T-helper 1 cell treated with Interleukin-12 subunit alpha and Interleukin-12 subunit beta and Interleukin-4 antibody, amounts not matched to agents 30 μg/mL and 1 μg/mL, for 36 hours (primary cell): ENCODE measurements around the gene EDARADD.

Experiments
- H3K27ac Mint-ChIP-seq: one replicate; pipeline ENCODE4 v1.8.0; 2021; ENCODE audit warnings: mild to moderate bottlenecking, mixed read lengths
- H3K27me3 Mint-ChIP-seq: one replicate; pipeline ENCODE4 v1.8.0; 2021; ENCODE audit warnings: low read depth, mixed read lengths
- H3K36me3 Mint-ChIP-seq: one replicate; pipeline ENCODE4 v1.8.0; 2021; ENCODE audit warnings: low read depth, mixed read lengths
- H3K4me1 Mint-ChIP-seq: one replicate; pipeline ENCODE4 v1.8.0; 2021; ENCODE audit warnings: low read depth, mixed read lengths
- H3K4me3 Mint-ChIP-seq: one replicate; pipeline ENCODE4 v1.8.0; 2021; ENCODE audit warnings: mild to moderate bottlenecking, moderate library complexity, mixed read lengths
- H3K9me3 Mint-ChIP-seq: one replicate; pipeline ENCODE4 v1.8.0; 2021; ENCODE audit warnings: mixed read lengths

The EDARADD gene

GRCh38 chr1:236516929-236517704, 123.0 kb downstream of the EDARADD start:
- peaks cover 10% of the 10 kb centered on the region for H3K36me3 Mint-ChIP-seq
- peaks cover 11% of the 10 kb centered on the region for H3K27me3 Mint-ChIP-seq
- H3K27ac Mint-ChIP-seq: peak overlapping the region; percentile 77
- no peaks in the 10 kb centered on the region for H3K9me3 Mint-ChIP-seq
- H3K4me1 Mint-ChIP-seq: peaks cover 30% of the 10 kb centered on the region
- peak overlapping the region; percentile 69 for H3K4me3 Mint-ChIP-seq

GRCh38 chr1:236518322-236518721, 124.2 kb downstream of the EDARADD start:
- H3K27ac Mint-ChIP-seq: no peak overlapping the region
- H3K27me3 Mint-ChIP-seq: peaks cover 9% of the 10 kb centered on the region
- H3K4me1 Mint-ChIP-seq: peaks cover 39% of the 10 kb centered on the region
- no peak overlapping the region for H3K4me3 Mint-ChIP-seq
- no peaks in the 10 kb centered on the region for H3K9me3 Mint-ChIP-seq
- H3K36me3 Mint-ChIP-seq: peaks cover 13% of the 10 kb centered on the region

GRCh38 chr1:236520445-236521005, 126.4 kb downstream of the EDARADD start:
- Mint-ChIP-seq H3K27me3 (peaks cover 8% of the 10 kb centered on the region), H3K4me1 (peaks cover 40% of the 10 kb centered on the region), H3K36me3 (peaks cover 19% of the 10 kb centered on the region), H3K9me3 (no peaks in the 10 kb centered on the region), H3K4me3 (no peak overlapping the region), H3K27ac (no peak overlapping the region)

GRCh38 chr1:236522937-236523703, 129.0 kb downstream of the EDARADD start:
- Mint-ChIP-seq H3K9me3 (no peaks in the 10 kb centered on the region), H3K27ac (peak overlapping the region; percentile 99), H3K27me3 (peaks cover 8% of the 10 kb centered on the region), H3K4me3 (peak overlapping the region; percentile 98), H3K4me1 (peaks cover 36% of the 10 kb centered on the region), H3K36me3 (peaks cover 35% of the 10 kb centered on the region)

GRCh38 chr1:236523704-236524141, 129.6 kb downstream of the EDARADD start, which contains the start of gene LGALS8:
Gene LGALS8 (plus strand): TSS chr1:236523982. CDS start chr1:236526071, 2,089 bp downstream.
- Mint-ChIP-seq H3K4me1 (peaks cover 32% of the 10 kb centered on the region), H3K36me3 (peaks cover 36% of the 10 kb centered on the region), H3K27me3 (peaks cover 8% of the 10 kb centered on the region), H3K4me3 (peak within 1 kb of the TSS; percentile 98), H3K27ac (peak within 1 kb of the TSS; percentile 99), H3K9me3 (no peaks in the 10 kb centered on the region)

GRCh38 chr1:236524142-236524894, 130.2 kb downstream of the EDARADD start:
- peaks cover 40% of the 10 kb centered on the region for H3K36me3 Mint-ChIP-seq
- peak overlapping the region; percentile 98 for H3K4me3 Mint-ChIP-seq
- H3K27me3 Mint-ChIP-seq: peaks cover 8% of the 10 kb centered on the region
- H3K27ac Mint-ChIP-seq: peak overlapping the region; percentile 99
- no peaks in the 10 kb centered on the region for H3K9me3 Mint-ChIP-seq
- H3K4me1 Mint-ChIP-seq: peaks cover 32% of the 10 kb centered on the region

GRCh38 chr1:236524895-236525184, 130.8 kb downstream of the EDARADD start:
- H3K9me3 Mint-ChIP-seq: no peaks in the 10 kb centered on the region
- peaks cover 40% of the 10 kb centered on the region for H3K36me3 Mint-ChIP-seq
- peak overlapping the region; percentile 99 for H3K27ac Mint-ChIP-seq
- H3K4me1 Mint-ChIP-seq: peaks cover 32% of the 10 kb centered on the region
- peaks cover 6% of the 10 kb centered on the region for H3K27me3 Mint-ChIP-seq
- peak overlapping the region; percentile 98 for H3K4me3 Mint-ChIP-seq

GRCh38 chr1:236526079-236526478, 132.0 kb downstream of the EDARADD start:
- Mint-ChIP-seq H3K4me3 (no peak overlapping the region), H3K27ac (no peak overlapping the region), H3K4me1 (peaks cover 37% of the 10 kb centered on the region), H3K27me3 (no peaks in the 10 kb centered on the region), H3K9me3 (no peaks in the 10 kb centered on the region), H3K36me3 (peaks cover 39% of the 10 kb centered on the region)

GRCh38 chr1:236530286-236530685, 136.2 kb downstream of the EDARADD start:
- Mint-ChIP-seq H3K4me1 (peaks cover 45% of the 10 kb centered on the region), H3K4me3 (no peak overlapping the region), H3K27ac (peak overlapping the region; percentile 2), H3K9me3 (no peaks in the 10 kb centered on the region), H3K27me3 (no peaks in the 10 kb centered on the region), H3K36me3 (peaks cover 43% of the 10 kb centered on the region)

- Mint-ChIP-seq H3K4me3 (no peak overlapping the region), H3K27ac (no peak overlapping the region)
Measured at GRCh38 chr1:236530959-236531358, 136.9 kb downstream of the EDARADD start.

GRCh38 chr1:236532850-236533249, 138.8 kb downstream of the EDARADD start:
- Mint-ChIP-seq H3K27ac (peak overlapping the region; percentile 56), H3K36me3 (peaks cover 43% of the 10 kb centered on the region), H3K27me3 (no peaks in the 10 kb centered on the region), H3K4me1 (peaks cover 39% of the 10 kb centered on the region), H3K4me3 (no peak overlapping the region), H3K9me3 (no peaks in the 10 kb centered on the region)

More at GRCh38 chr1:236530959-236531358, 136.9 kb downstream of the EDARADD start:
- H3K4me1 Mint-ChIP-seq: peaks cover 48% of the 10 kb centered on the region
- H3K27me3 Mint-ChIP-seq: no peaks in the 10 kb centered on the region
- H3K9me3 Mint-ChIP-seq: no peaks in the 10 kb centered on the region
- peaks cover 46% of the 10 kb centered on the region for H3K36me3 Mint-ChIP-seq

- Mint-ChIP-seq H3K4me1 (peaks cover 39% of the 10 kb centered on the region), H3K4me3 (peak overlapping the region; percentile 42)
Measured at GRCh38 chr1:236534151-236534651, 140.1 kb downstream of the EDARADD start.

More at GRCh38 chr1:236534151-236534651, 140.1 kb downstream of the EDARADD start:
- no peaks in the 10 kb centered on the region for H3K9me3 Mint-ChIP-seq
- peaks cover 46% of the 10 kb centered on the region for H3K36me3 Mint-ChIP-seq
- peak overlapping the region; percentile 72 for H3K27ac Mint-ChIP-seq
- no peaks in the 10 kb centered on the region for H3K27me3 Mint-ChIP-seq
